ENCODE results near the gene WSCD2.

- TF ChIP-seq POLR2A (IDR thresholded peaks at IDR 0.05) (no peak), CTCF (IDR thresholded peaks at IDR 0.05) (no peak)
Measured at GRCh38 chr12:108144080-108144479, 15.0 kb downstream of the WSCD2 start.
